ENCODE measurements around the gene EZR. TPM values are rescaled to one million over a fixed set of nuclear protein-coding genes. Genes with fewer than 3 reads are reported as not detected.
A peak's percentile ranks its signal among the peaks of the same experiment; 100 is the strongest.

EZR gene
- total and polyA plus RNA-seq, 10 of the 15 experiments (the other 5 are each of a cell fraction or from before 2014, with no cell fraction given), result 79.1 to 282 (median 161) TPM

DNA sequence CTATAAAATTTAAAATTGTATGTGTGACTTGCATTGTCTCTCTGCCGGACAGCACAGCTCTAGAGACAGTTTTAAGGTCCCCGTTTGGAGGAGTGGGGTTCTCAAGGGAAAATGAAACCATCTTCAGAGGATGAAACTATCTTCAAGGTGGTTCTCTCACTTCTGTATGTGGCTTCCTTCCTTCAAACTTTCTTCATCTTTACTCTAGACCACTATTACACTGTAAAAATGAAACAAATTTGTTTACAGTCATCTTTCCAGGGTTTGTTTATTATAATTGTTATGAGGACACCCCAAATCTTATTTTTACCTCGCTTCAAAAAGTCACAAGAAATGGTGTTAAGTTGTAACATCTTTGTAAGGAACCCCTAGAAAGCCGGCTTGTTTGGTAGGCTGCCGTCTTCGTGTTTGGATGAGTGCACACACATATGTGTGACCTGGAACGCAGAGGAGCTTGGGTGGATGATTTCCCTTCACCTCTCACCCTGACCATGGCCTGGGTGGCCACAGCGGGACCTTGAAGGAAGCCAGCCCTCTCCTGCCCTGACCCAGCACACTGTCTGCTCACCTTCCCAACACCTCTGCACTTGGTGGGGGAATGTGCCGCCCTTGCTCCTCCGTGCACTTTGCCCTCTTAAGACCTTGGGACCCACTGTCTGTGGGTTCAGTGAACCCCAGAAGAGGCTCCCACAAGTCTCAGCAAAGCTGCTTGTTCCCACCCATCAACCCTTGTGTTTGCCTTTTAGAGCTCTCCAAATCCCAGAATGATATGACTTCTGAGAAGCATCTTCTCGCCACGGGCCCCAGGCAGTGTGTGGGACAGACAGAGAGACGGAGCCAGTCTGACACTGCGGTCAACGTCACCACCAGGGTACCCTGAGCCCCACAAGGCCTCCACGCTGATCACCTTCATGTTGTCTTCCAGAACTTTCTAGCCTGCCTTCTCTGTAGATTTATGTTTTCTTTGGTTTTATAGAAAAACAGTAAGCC is 101.5 kb downstream of the EZR start:
- peak; percentile 59 for DNase-seq (ENCODE audit: low read depth, low spot score)
- peak overlapping the region; percentile 57; the same call in 1 of the 2 replicates for H3K4me3 ChIP-seq
- ChIA-PET SMC1A (ENCODE audit: uncharacterized antibody, unreplicated experiment) (interaction anchor here (0.5 to 5.6 kb wide), 11 partner anchors 11 to 527 kb away, joined by 3 to 25 read pairs (median 3); no protein-coding TSS in a partner anchor), CTCF (interaction anchor here (0.6 to 4.0 kb wide), 13 partner anchors 11 to 1255 kb away, joined by 3 to 21 read pairs (median 4); no protein-coding TSS in a partner anchor), RAD21 (ENCODE audit: unreplicated experiment) (interaction anchor here (0.8 to 1.9 kb wide), 6 partner anchors 10 to 282 kb away, joined by 3 to 6 read pairs (median 4); partner anchors contain the start of gene RSPH3), POLR2A (interaction anchor here (0.6 to 1.6 kb wide), 4 partner anchors 17 to 102 kb away, joined by 3 read pairs; no protein-coding TSS in a partner anchor)
- H3K27ac ChIP-seq (ENCODE audit: control insufficient read depth, insufficient read depth), result peak overlapping the region; percentile 79
- peak; percentile 67 for ATAC-seq
- no peaks in the 10 kb centered on the region for H3K27me3 ChIP-seq (replicated peaks in 1 of 2; ENCODE audit: control insufficient read depth in 2 of 2, insufficient read depth in 2 of 2, low read length in 1 of 2)
- 44% methylated on average over 16 of the region's 16 CpGs for WGBS (ENCODE audit: insufficient coverage, insufficient replicate concordance, low lambda C conversion rate, missing lambda C conversion rate)
- H3K4me1 ChIP-seq (ENCODE audit: control insufficient read depth, insufficient read depth, low read length), result peaks cover 50% of the 10 kb centered on the region
- no peaks in the 10 kb centered on the region for H3K36me3 ChIP-seq (ENCODE audit: control insufficient read depth in 2 of 2, insufficient read depth in 2 of 2, low read length in 1 of 2)
- H3K9me3 ChIP-seq (replicated peaks; ENCODE audit: control insufficient read depth, insufficient read depth, low read length), result no peaks in the 10 kb centered on the region
- peak overlapping the region; percentile 93 for H3K4me2 ChIP-seq (ENCODE audit: control insufficient read depth, insufficient read depth)
- H3K9ac ChIP-seq (ENCODE audit: control insufficient read depth, insufficient read depth, low read length), result peak overlapping the region; percentile 54
- H4K20me1 ChIP-seq (ENCODE audit: control insufficient read depth, insufficient read depth), result no peaks in the 10 kb centered on the region
- in situ Hi-C loops (cut with MboI), result no loop called here
- intact Hi-C loops (cut with micrococcal nuclease; ENCODE audit: unreplicated experiment), result loop anchor here (5.0 kb wide), 2 partner anchors 75 to 95 kb away; no protein-coding TSS in a partner anchor
- FAIRE-seq, result peak; percentile 88
- H3K79me2 ChIP-seq (ENCODE audit: control insufficient read depth, insufficient read depth, low read length), result no peaks in the 10 kb centered on the region
- BruUV-seq (replicated peaks), result no TSS peak
- peak overlapping the region; percentile 32; the same call in 1 of the 2 replicates for H2AFZ ChIP-seq (ENCODE audit: control insufficient read depth, low read depth, low read length)
- no peak for TF ChIP-seq SIX5 (IDR thresholded peaks at IDR 0.05; ENCODE audit: low read depth, low read length, severe bottlenecking)
- peak; percentile 41; the same call in 1 of the 2 replicates for TF ChIP-seq DPF2 (IDR thresholded peaks at IDR 0.05)
- TF ChIP-seq MEF2A (IDR thresholded peaks at IDR 0.05; ENCODE audit: insufficient read depth, low read depth, low read length), result 0 out of 2 replicates have a peak, but pooled peaks have one; percentile 34
- TF ChIP-seq IKZF1 (conservative IDR thresholded peaks at IDR 0.05), result peak; percentile 53; the same call in 1 of the 2 replicates
- TF ChIP-seq, protein P1, sequence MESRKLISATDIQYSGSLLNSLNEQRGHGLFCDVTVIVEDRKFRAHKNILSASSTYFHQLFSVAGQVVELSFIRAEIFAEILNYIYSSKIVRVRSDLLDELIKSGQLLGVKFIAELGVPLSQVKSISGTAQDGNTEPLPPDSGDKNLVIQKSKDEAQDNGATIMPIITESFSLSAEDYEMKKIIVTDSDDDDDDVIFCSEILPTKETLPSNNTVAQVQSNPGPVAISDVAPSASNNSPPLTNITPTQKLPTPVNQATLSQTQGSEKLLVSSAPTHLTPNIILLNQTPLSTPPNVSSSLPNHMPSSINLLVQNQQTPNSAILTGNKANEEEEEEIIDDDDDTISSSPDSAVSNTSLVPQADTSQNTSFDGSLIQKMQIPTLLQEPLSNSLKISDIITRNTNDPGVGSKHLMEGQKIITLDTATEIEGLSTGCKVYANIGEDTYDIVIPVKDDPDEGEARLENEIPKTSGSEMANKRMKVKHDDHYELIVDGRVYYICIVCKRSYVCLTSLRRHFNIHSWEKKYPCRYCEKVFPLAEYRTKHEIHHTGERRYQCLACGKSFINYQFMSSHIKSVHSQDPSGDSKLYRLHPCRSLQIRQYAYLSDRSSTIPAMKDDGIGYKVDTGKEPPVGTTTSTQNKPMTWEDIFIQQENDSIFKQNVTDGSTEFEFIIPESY (IDR thresholded peaks at IDR 0.05), result no peak
- peak; percentile 57; the same call in 1 of the 2 replicates for TF ChIP-seq NFIC (IDR thresholded peaks at IDR 0.05; ENCODE audit: low read depth, low read length)
- TF ChIP-seq JUNB (IDR thresholded peaks at IDR 0.05), result peak; percentile 47; the same call in 1 of the 2 replicates
- no peak for TF ChIP-seq CBX5 (IDR thresholded peaks at IDR 0.05; ENCODE audit: low read depth)
- peak; percentile 53 for TF ChIP-seq ATF7 (IDR thresholded peaks at IDR 0.05; ENCODE audit: low read depth)
- 0 out of 4 replicates have a peak, but pooled peaks of 1 of the 2 experiments have one; percentile 10 for TF ChIP-seq BHLHE40 (IDR thresholded peaks at IDR 0.05; ENCODE audit: borderline replicate concordance in 1 of 2, low read depth in 2 of 2, low read length in 1 of 2)
- TF ChIP-seq RELB (IDR thresholded peaks at IDR 0.05; ENCODE audit: low read depth), result 0 out of 2 replicates have a peak, but pooled peaks have one; percentile 24
- no peak for TF ChIP-seq GABPA (IDR thresholded peaks at IDR 0.05; ENCODE audit: low read depth)
- TF ChIP-seq ZNF687 (IDR thresholded peaks at IDR 0.05), result peak; percentile 56; the same call in 1 of the 2 replicates
